Stimulated activated effector memory CD8-positive, alpha-beta T cell treated with anti-CD3 and anti-CD28 coated beads, Interleukin-12 subunit alpha, Interleukin-12 subunit beta, amount 100 ng/mL, for 72 hours (primary cell): ENCODE data around the gene SCD.

Experiments
- ATAC-seq: fragments of 150-1000 bp; cut with Tn5 transposase; 2 replicates; pipeline ENCODE4 v1.10.0; 2021
- DNase-seq, 2 donors: peaks; one replicate each; pipeline ENCODE4 v3.0.0; 2021 to 2022; ENCODE audit warnings: low spot score in 2 of 2
- H3K27ac Mint-ChIP-seq: one replicate; pipeline ENCODE4 v1.8.0; 2022; ENCODE audit warnings: mild to moderate bottlenecking, mixed read lengths
- H3K36me3 Mint-ChIP-seq: one replicate; pipeline ENCODE4 v1.8.0; 2022; ENCODE audit warnings: mild to moderate bottlenecking, mixed read lengths
- H3K4me1 Mint-ChIP-seq: one replicate; pipeline ENCODE4 v1.8.0; 2022; ENCODE audit warnings: mixed read lengths
- H3K4me3 Mint-ChIP-seq: one replicate; pipeline ENCODE4 v1.8.0; 2022; ENCODE audit warnings: mild to moderate bottlenecking, mixed read lengths
- H3K9me3 Mint-ChIP-seq: one replicate; pipeline ENCODE4 v1.8.0; 2022; ENCODE audit warnings: mixed read lengths

Gene SCD

GRCh38 chr10:100330079-100330478, 17.0 kb upstream of the SCD start, which contains the start of gene PKD2L1:
Gene PKD2L1, minus strand, starts transcription at chr10:100330228. Its CDS starts 125 bp downstream, at chr10:100330103.
- Mint-ChIP-seq H3K9me3 (no peaks in the 10 kb centered on the region), H3K4me3 (no peak within 1 kb of the TSS), H3K27ac (no peak within 1 kb of the TSS), H3K4me1 (peaks cover 7% of the 10 kb centered on the region), H3K36me3 (no peaks in the 10 kb centered on the region)
- ATAC-seq = no peak
- no peak for DNase-seq

- H3K4me1 Mint-ChIP-seq = no peaks in the 10 kb centered on the region
- H3K27ac Mint-ChIP-seq = no peak overlapping the region
Measured at GRCh38 chr10:100333106-100333505, 13.9 kb upstream of the SCD start.

GRCh38 chr10:100333661-100334440, 13.2 kb upstream of the SCD start:
- Mint-ChIP-seq H3K4me1 (no peaks in the 10 kb centered on the region), H3K36me3 (no peaks in the 10 kb centered on the region), H3K9me3 (no peaks in the 10 kb centered on the region), H3K4me3 (no peak overlapping the region), H3K27ac (no peak overlapping the region)
- no peak for DNase-seq
- no peak for ATAC-seq

More at GRCh38 chr10:100333106-100333505, 13.9 kb upstream of the SCD start:
- Mint-ChIP-seq H3K36me3 (no peaks in the 10 kb centered on the region), H3K4me3 (no peak overlapping the region), H3K9me3 (no peaks in the 10 kb centered on the region)
- DNase-seq (no peak), ATAC-seq (no peak)

- Mint-ChIP-seq H3K9me3 (no peaks in the 10 kb centered on the region), H3K36me3 (no peaks in the 10 kb centered on the region), H3K27ac (no peak overlapping the region), H3K4me3 (no peak overlapping the region), H3K4me1 (no peaks in the 10 kb centered on the region)
- no peak for ATAC-seq
- DNase-seq = no peak
Measured at GRCh38 chr10:100334762-100335161, 12.3 kb upstream of the SCD start.

- ATAC-seq (peak; percentile 83), DNase-seq (peak; percentile 72 to 89)
- H3K9me3 Mint-ChIP-seq = no peaks in the 10 kb centered on the region
- no peak overlapping the region for H3K4me3 Mint-ChIP-seq
- peak overlapping the region; percentile 72 for H3K27ac Mint-ChIP-seq
- peaks cover 11% of the 10 kb centered on the region for H3K4me1 Mint-ChIP-seq
- H3K36me3 Mint-ChIP-seq = no peaks in the 10 kb centered on the region
Measured at GRCh38 chr10:100338434-100339036, 8.5 kb upstream of the SCD start.

- no peaks in the 10 kb centered on the region for H3K9me3 Mint-ChIP-seq
- ATAC-seq (no peak), DNase-seq (no peak)
- no peaks in the 10 kb centered on the region for H3K36me3 Mint-ChIP-seq
- H3K27ac Mint-ChIP-seq = peak overlapping the region; percentile 72
- H3K4me1 Mint-ChIP-seq = peaks cover 18% of the 10 kb centered on the region
- no peak overlapping the region for H3K4me3 Mint-ChIP-seq
Measured at GRCh38 chr10:100339236-100339635, 7.8 kb upstream of the SCD start.

- Mint-ChIP-seq H3K4me3 (no peak overlapping the region), H3K27ac (peak overlapping the region; percentile 60), H3K36me3 (peaks cover 3% of the 10 kb centered on the region), H3K9me3 (no peaks in the 10 kb centered on the region), H3K4me1 (peaks cover 34% of the 10 kb centered on the region)
- ATAC-seq = no peak
- no peak for DNase-seq
Measured at GRCh38 chr10:100340948-100341847, 5.8 kb upstream of the SCD start.

- peak; percentile 57 for ATAC-seq
- H3K4me3 Mint-ChIP-seq = no peak overlapping the region
Measured at GRCh38 chr10:100341953-100342626, 4.9 kb upstream of the SCD start.

GRCh38 chr10:100342627-100342972, 4.4 kb upstream of the SCD start:
- ATAC-seq = no peak
- peak overlapping the region; percentile 60 for H3K27ac Mint-ChIP-seq

More at GRCh38 chr10:100341953-100342626, 4.9 kb upstream of the SCD start:
- H3K9me3 Mint-ChIP-seq = no peaks in the 10 kb centered on the region
- H3K4me1 Mint-ChIP-seq = peaks cover 37% of the 10 kb centered on the region
- H3K27ac Mint-ChIP-seq = peak overlapping the region; percentile 60
- peaks cover 9% of the 10 kb centered on the region for H3K36me3 Mint-ChIP-seq
- peak in 1 of 2 donors; percentile 61 for DNase-seq

GRCh38 chr10:100344241-100344788, 2.7 kb upstream of the SCD start:
- DNase-seq (no peak), ATAC-seq (no peak)
- Mint-ChIP-seq H3K4me3 (peak overlapping the region; percentile 14), H3K9me3 (no peaks in the 10 kb centered on the region), H3K4me1 (peaks cover 54% of the 10 kb centered on the region), H3K27ac (peak overlapping the region; percentile 67), H3K36me3 (peaks cover 31% of the 10 kb centered on the region)

More at GRCh38 chr10:100342627-100342972, 4.4 kb upstream of the SCD start:
- H3K4me1 Mint-ChIP-seq = peaks cover 37% of the 10 kb centered on the region
- peaks cover 14% of the 10 kb centered on the region for H3K36me3 Mint-ChIP-seq
- H3K4me3 Mint-ChIP-seq = no peak overlapping the region
- DNase-seq = no peak
- H3K9me3 Mint-ChIP-seq = no peaks in the 10 kb centered on the region

GRCh38 chr10:100345570-100346330, 1.3 kb upstream of the SCD start:
- ATAC-seq (no peak), DNase-seq (no peak)
- Mint-ChIP-seq H3K27ac (peak overlapping the region; percentile 94), H3K36me3 (peaks cover 45% of the 10 kb centered on the region), H3K9me3 (no peaks in the 10 kb centered on the region), H3K4me1 (peaks cover 68% of the 10 kb centered on the region), H3K4me3 (peak overlapping the region; percentile 98)

GRCh38 chr10:100346351-100346764, 675 bp upstream of the SCD start:
- Mint-ChIP-seq H3K27ac (peak overlapping the region; percentile 94), H3K4me1 (peaks cover 74% of the 10 kb centered on the region), H3K9me3 (no peaks in the 10 kb centered on the region), H3K36me3 (peaks cover 51% of the 10 kb centered on the region), H3K4me3 (peak overlapping the region; percentile 98)
- DNase-seq (peak; percentile 61 to 81), ATAC-seq (peak; percentile 84)

- no peaks in the 10 kb centered on the region for H3K9me3 Mint-ChIP-seq
- peaks cover 65% of the 10 kb centered on the region for H3K36me3 Mint-ChIP-seq
- ATAC-seq = no peak
- H3K4me1 Mint-ChIP-seq = peaks cover 79% of the 10 kb centered on the region
- H3K27ac Mint-ChIP-seq = peak overlapping the region; percentile 94
- no peak for DNase-seq
- H3K4me3 Mint-ChIP-seq = peak overlapping the region; percentile 98
Measured at GRCh38 chr10:100347568-100348195, 649 bp downstream of the SCD start.
